Measurements from ENCODE around the gene NGEF.

Gene NGEF

DNA sequence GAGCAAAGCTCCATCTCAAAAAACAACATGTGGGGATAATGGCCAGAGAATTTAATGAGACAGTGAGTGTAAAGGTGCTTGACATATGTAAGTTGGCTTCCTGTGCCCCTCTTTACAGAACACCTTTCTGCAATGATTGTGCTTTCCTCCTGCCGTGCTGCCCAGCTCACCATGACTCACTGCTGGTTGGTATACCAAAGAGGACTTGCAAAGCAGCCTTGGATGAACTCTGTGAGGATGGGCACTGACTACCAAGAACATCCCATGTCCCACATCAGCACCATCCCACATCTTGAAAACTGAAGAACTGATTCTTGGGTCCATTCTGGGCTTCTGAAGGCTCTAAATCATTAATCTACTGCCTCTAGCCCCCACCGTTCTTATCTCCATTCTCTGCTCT, 52.2 kb downstream of the NGEF start:
- DNase-seq = no peak

GRCh38 chr2:232959139-232959538, 53.9 kb downstream of the NGEF start:
- no peak for DNase-seq

DNA sequence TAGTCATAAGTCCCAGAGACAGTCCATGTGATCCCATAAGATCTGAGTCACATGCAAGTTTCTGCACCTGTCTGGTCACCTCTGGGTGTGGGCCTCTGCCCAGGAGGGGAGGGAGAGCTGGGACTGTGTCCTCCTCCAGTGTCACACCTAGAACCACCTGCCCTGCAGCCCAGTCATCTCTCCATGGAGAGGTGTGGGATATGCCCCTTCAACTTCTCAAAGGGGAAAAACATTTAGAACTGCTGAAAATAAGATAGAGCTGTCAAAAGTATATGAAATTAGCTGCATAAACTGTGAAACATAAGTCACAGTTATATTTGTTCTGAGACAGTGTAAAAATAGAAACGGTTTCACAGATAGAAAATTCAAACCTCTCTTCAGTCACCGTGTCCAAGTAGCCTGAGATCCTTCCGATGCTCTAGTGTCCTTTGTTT, 55.4 kb downstream of the NGEF start:
- DNase-seq = no peak

- no peak for DNase-seq
Observed at GRCh38 chr2:232955856-232956255, 57.2 kb downstream of the NGEF start.

GRCh38 chr2:232954691-232955090, 58.4 kb downstream of the NGEF start:
- DNase-seq = no peak

- DNase-seq = no peak
Observed at GRCh38 chr2:232951891-232952290, 61.2 kb downstream of the NGEF start.

GRCh38 chr2:232951181-232951580, 61.9 kb downstream of the NGEF start:
- no peak for DNase-seq

DNA sequence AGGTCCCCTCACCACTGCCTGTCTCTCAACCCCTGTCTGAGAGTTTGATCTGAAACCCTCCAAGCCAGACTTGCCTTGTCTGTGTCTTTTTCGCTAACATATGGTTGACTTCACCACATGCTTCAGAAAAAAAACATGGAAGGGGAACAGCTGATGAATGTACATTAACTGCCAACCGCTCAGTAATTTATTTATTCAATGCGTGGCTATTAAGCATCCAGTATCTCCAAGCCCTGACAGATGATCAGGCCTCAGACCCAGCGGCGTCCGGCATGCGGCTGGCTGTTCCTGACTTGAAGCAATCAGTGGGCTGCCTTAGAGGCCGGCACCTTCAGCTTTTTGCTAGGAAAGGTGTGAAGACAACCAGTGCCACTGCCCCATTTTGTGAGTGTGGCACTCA, 62.3 kb downstream of the NGEF start:
- no peak for DNase-seq

- no peak for DNase-seq
Observed at GRCh38 chr2:232949016-232949415, 64.0 kb downstream of the NGEF start.

- DNase-seq = no peak
Observed at GRCh38 chr2:232942831-232943230, 70.2 kb downstream of the NGEF start.

GRCh38 chr2:232941912-232942594, 71.0 kb downstream of the NGEF start:
- no peak for DNase-seq

DNA sequence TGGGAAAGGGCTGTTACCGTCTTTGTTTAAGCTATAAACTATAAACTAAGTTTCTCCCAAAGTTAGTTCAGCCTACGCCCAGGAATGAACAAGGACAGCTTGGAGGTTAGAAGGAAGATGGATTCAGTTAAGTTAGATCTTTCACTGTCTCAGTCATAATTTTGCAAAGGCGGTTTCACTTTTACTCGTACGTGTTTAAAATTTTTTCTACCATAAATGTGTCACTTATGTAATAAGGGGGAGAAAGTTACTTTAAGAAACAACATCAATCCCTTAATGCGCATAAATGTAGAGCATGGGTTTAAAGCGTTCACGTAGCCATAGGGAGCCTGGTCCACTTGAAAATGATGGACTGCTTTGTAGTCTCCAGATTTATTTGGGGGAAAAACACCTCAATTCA, 71.7 kb downstream of the NGEF start:
- no peak for DNase-seq

- DNase-seq = no peak
Observed at GRCh38 chr2:232940724-232941123, 72.3 kb downstream of the NGEF start.

GRCh38 chr2:232937278-232937906, 75.7 kb downstream of the NGEF start:
- no peak for DNase-seq

DNA sequence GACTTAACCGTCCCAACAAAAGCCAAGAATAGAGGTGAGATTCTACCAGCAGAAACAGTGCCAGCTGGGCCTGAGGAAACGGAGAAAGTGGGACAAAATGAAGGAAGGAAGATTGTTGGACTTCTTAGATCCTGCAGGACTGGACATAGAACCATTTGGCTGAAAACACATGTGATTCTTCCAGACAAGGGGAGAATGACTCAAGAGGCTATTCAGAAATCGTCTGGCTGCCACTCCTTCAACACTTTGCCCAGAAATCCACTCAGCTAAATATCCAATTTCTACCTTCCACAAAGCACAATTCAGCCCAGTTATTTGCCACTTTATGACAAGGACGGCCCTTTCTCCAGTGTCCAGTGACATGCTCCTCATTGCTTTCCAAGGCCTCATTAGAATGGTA, 81.4 kb downstream of the NGEF start:
- DNase-seq = no peak

DNA sequence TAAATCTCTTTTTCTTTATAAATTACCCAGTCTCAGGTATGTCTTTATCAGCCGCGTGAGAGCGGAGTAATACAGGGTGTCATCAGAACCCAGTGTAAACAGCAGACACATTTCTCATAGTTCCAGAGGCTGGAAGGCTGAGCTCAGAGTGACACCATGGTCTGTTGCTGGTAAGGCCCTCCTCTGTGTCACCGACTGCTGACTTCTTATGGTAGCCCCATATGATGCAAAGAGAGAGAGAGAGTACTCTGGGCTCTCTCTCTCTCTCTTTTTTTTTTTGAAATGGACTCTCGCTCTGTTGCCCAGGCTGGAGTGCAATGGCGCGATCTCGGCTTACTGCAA, 83.0 kb downstream of the NGEF start:
- DNase-seq = no peak

DNA sequence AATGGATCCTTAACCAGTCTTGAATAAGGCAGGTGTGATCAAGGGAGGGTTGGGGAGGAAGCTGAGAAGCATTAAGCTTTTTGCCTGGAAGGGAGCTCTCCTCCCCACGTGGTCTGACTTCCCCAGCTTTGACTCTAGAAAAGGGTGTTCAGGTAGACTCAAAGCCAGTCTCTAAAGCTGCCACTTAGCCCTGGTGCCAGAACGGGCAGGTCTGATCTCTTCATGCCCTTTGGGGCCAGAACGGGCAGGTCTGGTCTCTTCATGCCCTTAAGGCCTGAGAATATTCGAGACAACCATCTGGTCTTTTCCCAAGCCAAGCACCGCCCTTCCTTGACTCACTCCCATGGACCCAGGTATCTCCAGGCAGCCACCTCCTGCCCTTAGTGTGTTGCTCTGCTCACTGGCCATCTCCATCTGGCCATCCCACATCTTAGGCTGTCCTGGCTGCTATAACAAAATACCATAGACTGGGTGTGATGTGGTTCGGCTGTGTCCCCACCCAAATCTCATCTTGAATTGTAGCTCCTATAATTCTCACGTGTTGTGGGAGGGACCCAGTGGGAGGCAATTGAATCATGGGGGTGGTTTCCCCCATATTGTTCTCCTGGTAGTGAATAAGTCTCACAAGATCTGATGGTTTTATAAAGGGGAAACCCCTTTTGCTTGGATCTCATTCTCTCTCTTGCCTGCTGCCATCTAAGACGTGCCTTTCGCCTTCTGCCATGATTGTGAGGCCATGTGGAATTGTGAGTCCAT, 83.6 kb downstream of the NGEF start:
- no peak for DNase-seq

DNA sequence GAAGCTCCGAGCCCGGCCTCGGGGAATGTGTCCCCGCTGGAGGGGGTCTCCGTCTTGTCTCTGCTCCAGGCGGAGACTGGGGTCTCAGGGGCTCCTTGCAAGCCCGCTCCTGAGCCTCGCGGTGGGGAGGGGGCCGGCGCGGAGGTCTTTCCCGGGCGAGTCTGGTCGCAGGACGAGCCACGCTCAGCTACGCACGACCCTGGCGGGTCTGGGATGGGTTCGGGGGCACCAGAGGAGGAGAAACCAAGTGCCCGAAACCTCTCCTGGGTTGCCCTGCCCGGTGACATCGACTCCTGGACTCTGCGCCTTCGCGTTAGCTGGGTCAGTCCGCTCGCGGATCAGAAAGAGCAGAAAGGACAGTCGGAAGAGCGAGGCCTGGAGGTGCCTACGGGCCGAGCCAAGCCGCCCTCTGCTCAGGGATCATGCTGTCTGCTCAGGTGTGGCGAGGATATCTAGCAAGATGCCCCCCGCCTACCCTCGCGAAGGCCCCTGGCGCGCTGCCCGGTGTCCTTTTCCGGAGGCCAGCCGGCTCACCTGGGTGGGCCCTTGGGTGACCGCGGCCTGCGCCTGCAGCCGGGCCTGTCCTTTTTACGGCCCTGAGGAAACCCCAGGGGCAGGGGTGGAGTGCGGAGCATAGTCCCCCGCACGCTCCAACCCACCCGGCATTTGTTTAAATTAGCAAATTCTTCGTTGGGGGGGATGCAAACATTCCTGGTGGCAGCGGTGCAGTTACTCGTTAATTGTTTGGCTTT, 84.3 kb downstream of the NGEF start:
- DNase-seq = no peak

- no peak for DNase-seq
Observed at GRCh38 chr2:232927793-232928550, 85.1 kb downstream of the NGEF start.

DNA sequence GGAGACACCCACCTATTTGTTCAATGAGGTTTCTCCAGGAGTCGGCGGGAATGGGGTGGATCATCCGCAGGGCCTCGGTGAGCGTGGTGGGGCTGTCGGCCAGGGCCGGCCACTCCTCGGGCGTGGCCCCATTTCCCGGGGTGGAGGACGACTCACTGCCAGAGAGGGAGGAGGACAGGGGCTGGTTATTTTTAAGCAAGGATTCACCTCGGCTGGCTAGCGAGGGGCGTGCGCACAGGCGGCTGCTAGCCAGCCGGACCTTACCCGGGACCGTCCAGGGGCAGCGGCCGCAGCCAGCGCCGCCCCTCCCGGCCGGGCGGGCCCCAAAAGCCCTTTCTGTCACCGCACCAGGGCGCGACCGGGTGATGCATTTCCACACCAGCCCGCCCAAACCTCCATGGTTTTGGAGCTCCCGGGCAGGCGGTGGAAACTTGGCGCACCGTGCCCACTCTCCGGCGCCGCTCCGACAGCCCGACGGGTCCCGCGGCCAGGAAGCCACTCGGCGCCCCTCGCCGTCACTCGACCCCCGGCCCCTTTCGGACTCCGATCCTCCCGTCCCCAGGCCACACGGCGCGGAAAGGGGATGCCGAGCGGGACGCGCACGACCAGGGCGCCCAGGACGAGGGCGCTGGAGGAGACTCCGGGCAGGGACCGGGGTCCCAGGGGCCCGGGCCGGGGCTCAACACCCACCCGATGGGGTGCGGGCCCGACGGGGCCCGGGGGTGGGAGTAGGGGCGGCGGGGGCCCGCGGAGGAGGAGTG, 85.8 kb downstream of the NGEF start:
- no peak for DNase-seq

- no peak for DNase-seq
Observed at GRCh38 chr2:232926431-232926939, 86.6 kb downstream of the NGEF start.

- DNase-seq = no peak
Observed at GRCh38 chr2:232925821-232926156, 87.3 kb downstream of the NGEF start.
